Fibroblast of villous mesenchyme (primary cell): ENCODE measurements around the gene FAF2. TPM values are rescaled to one million over a fixed set of nuclear protein-coding genes. Genes with fewer than 3 reads are reported as not detected.

Experiments
- DNase-seq: peaks from one replicate; pipeline ENCODE4 v3.0.0-alpha.2; 2010; ENCODE audit warnings: low read depth
- H3K4me3 ChIP-seq: 2 replicates; pipeline ENCODE4 v1.5.1; 2011; ENCODE audit warnings: low read depth, mild to moderate bottlenecking, low read length
- CTCF ChIP-seq: IDR thresholded peaks from 2 replicates; pipeline ENCODE4 v1.5.1; 2012; ENCODE audit warnings: low read depth, mild to moderate bottlenecking, low read length; ENCODE audit not compliant: insufficient read depth
- total RNA-seq: library from RNA; depleted of rRNA; stranded (reverse); fragments of >200 nt; gene quantifications from 2 replicates; pipeline ENCODE4 v1.2.3, GENCODE V29; 2012

Gene FAF2
- total RNA-seq, 1 donor = 59.2 TPM

GRCh38 chr5:176537554-176538229 lies 89.5 kb downstream of the FAF2 start:
- no peak for TF ChIP-seq CTCF
- H3K4me3 ChIP-seq = peak overlapping the region; percentile 99
- DNase-seq = peak; percentile 100

GRCh38 chr5:176538230-176538988 lies 90.2 kb downstream of the FAF2 start:
- no peak for TF ChIP-seq CTCF
- no peak for DNase-seq
- peak overlapping the region; percentile 48 for H3K4me3 ChIP-seq

GRCh38 chr5:176538989-176539384 lies 90.8 kb downstream of the FAF2 start:
- DNase-seq = no peak
- no peak overlapping the region for H3K4me3 ChIP-seq
- TF ChIP-seq CTCF = no peak

GRCh38 chr5:176540476-176540899 lies 92.3 kb downstream of the FAF2 start:
- DNase-seq = peak; percentile 46

GRCh38 chr5:176540956-176541337 lies 92.8 kb downstream of the FAF2 start:
- DNase-seq = no peak
- TF ChIP-seq CTCF = no peak
- no peak overlapping the region for H3K4me3 ChIP-seq

More at GRCh38 chr5:176540476-176540899, 92.3 kb downstream of the FAF2 start:
- no peak overlapping the region for H3K4me3 ChIP-seq
- TF ChIP-seq CTCF = no peak

- DNase-seq = peak; percentile 28
- H3K4me3 ChIP-seq = no peak overlapping the region
- no peak for TF ChIP-seq CTCF
These were observed 93.4 kb downstream of the FAF2 start for GRCh38 chr5:176541338-176542134.
